ENCODE data around the gene ZC3H10. TPM values are rescaled to one million over a fixed set of nuclear protein-coding genes. Genes with fewer than 3 reads are reported as not detected.

ZC3H10 gene
- total RNA-seq, 1 experiment from 2014 or later: 11.3 TPM

GRCh38 chr12:56078931-56079722 lies 38.9 kb upstream of the ZC3H10 start:
- peaks cover 23% of the 10 kb centered on the region for H3K4me1 Mint-ChIP-seq
- DNase-seq (ENCODE audit: low spot score) (peak; percentile 96), ATAC-seq (peak; percentile 68)
- CTCF ChIA-PET: interaction anchor here (0.6 to 2.6 kb wide), 22 partner anchors 9 to 350 kb away, joined by 3 to 13 read pairs (median 4); partner anchors contain the start of genes ESYT1, ORMDL2, PA2G4 and RAB5B
- POLR2A ChIA-PET: interaction anchor here (0.5 to 2.9 kb wide), 14 partner anchors 9 to 939 kb away, joined by 3 to 34 read pairs (median 5); partner anchors contain the start of genes MYL6, PA2G4, RAB5B and RNF41
- H3K4me3 Mint-ChIP-seq: peak overlapping the region; percentile 89
- H3K36me3 Mint-ChIP-seq: peaks cover 6% of the 10 kb centered on the region
- H3K27ac Mint-ChIP-seq: peak overlapping the region; percentile 98
- H3K9me3 Mint-ChIP-seq: no peaks in the 10 kb centered on the region
- H3K27me3 Mint-ChIP-seq (ENCODE audit: low read depth): no peaks in the 10 kb centered on the region
- peak; percentile 56 for TF ChIP-seq SP1 (CRISPR knock-in tag; conservative IDR thresholded peaks at IDR 0.05)
- TF ChIP-seq ZNF396 (CRISPR knock-in tag; IDR thresholded peaks at IDR 0.05; ENCODE audit: borderline replicate concordance): 0 out of 2 replicates have a peak, but pooled peaks have one; percentile 1
- peak; percentile 23; the same call in 1 of the 2 replicates for TF ChIP-seq NFATC4 (CRISPR knock-in tag; IDR thresholded peaks at IDR 0.05)
- peak; percentile 98 for TF ChIP-seq HMGXB4 (CRISPR knock-in tag; IDR thresholded peaks at IDR 0.05)
- TF ChIP-seq NFYB (CRISPR knock-in tag; conservative IDR thresholded peaks at IDR 0.05; ENCODE audit: low read depth): no peak
- no peak for TF ChIP-seq HMGA2 (CRISPR knock-in tag; IDR thresholded peaks at IDR 0.05)
- no peak for TF ChIP-seq IRF1 (CRISPR knock-in tag; IDR thresholded peaks at IDR 0.05)
- TF ChIP-seq KAT7 (CRISPR knock-in tag; IDR thresholded peaks at IDR 0.05; ENCODE audit: borderline replicate concordance): peak; percentile 18; the same call in 1 of the 2 replicates
- no peak for TF ChIP-seq IRF2 (CRISPR knock-in tag; IDR thresholded peaks at IDR 0.05; ENCODE audit: borderline replicate concordance, low read depth)
- no peak for TF ChIP-seq ARID4B (CRISPR knock-in tag; IDR thresholded peaks at IDR 0.05; ENCODE audit: borderline replicate concordance)
- TF ChIP-seq PRRX2 (CRISPR knock-in tag; IDR thresholded peaks at IDR 0.05): no peak
- peak; percentile 46; the same call in 1 of the 2 replicates for TF ChIP-seq CTCF (IDR thresholded peaks at IDR 0.05)
- no peak; the same call in 1 of the 2 replicates for TF ChIP-seq MYBL2 (CRISPR knock-in tag; IDR thresholded peaks at IDR 0.05)
- no peak; the same call in 1 of the 2 replicates for TF ChIP-seq FOXK1 (CRISPR knock-in tag; IDR thresholded peaks at IDR 0.05)
- TF ChIP-seq ZNF317 (CRISPR knock-in tag; IDR thresholded peaks at IDR 0.05; ENCODE audit: borderline replicate concordance, low read depth): 0 out of 2 replicates have a peak, but pooled peaks have one; percentile 7
- no peak for TF ChIP-seq GRHL2 (CRISPR knock-in tag; IDR thresholded peaks at IDR 0.05; ENCODE audit: insufficient replicate concordance, severe bottlenecking)
- TF ChIP-seq PREB (CRISPR knock-in tag; IDR thresholded peaks at IDR 0.05; ENCODE audit: borderline replicate concordance): no peak
- TF ChIP-seq AFF4 (CRISPR knock-in tag; IDR thresholded peaks at IDR 0.05; ENCODE audit: borderline replicate concordance): no peak
- no peak for TF ChIP-seq GTF2I (CRISPR knock-in tag; conservative IDR thresholded peaks at IDR 0.05)

All from WTC11 (cell line).